A549 treated with AZD9567 at 1 μM for 4 hours (cell line): ENCODE measurements around the gene USP54. TPM values are rescaled to one million over a fixed set of nuclear protein-coding genes. Genes with fewer than 3 reads are reported as not detected.

Source experiments
- total RNA-seq: library from RNA; stranded (reverse); fragments of 200-300 nt; extraction: Qiagen RNA extraction; gene quantifications from 5 replicates; pipeline ENCODE4 v1.2.3, GENCODE V29; 2022; ENCODE audit not compliant: insufficient read depth

USP54 gene
- total RNA-seq, result 9.7 to 13.1 TPM (median 12.0 TPM) in 5 replicates

GRCh38 chr10:73590881-73591799 is at the start of gene USP54:
TSS of gene USP54 (minus strand) at chr10:73591342. CDS start at chr10:73575658, 15,684 bp downstream.

GRCh38 chr10:73495884-73496674 is 95.1 kb downstream of the USP54 start, which contains the start of gene PPP3CB:
TSS of gene PPP3CB (minus strand) at chr10:73496024. CDS start at chr10:73495889, 135 bp downstream.

Other genes with a start within 250 kb of the USP54 start
- gene CFAP70, start 232.5 kb downstream of the USP54 start, total RNA-seq, result 0.17 to 0.28 TPM (median 0.24 TPM) in 4 of 5 replicates, not detected in the other
- 111 to 126 TPM (median 116 TPM) in 5 replicates for gene ANXA7, start 177.3 kb downstream of the USP54 start, total RNA-seq
- gene MSS51, start 157.8 kb downstream of the USP54 start, total RNA-seq, result 0.48 to 0.65 TPM (median 0.59 TPM) in 4 of 5 replicates, not detected in the other
- gene PPP3CB, start 95.3 kb downstream of the USP54 start, total RNA-seq, result 15.3 to 19.4 TPM (median 17.4 TPM) in 5 replicates
- 0.05 TPM in 1 of 5 replicates, not detected in the others for gene MYOZ1, start 50.1 kb upstream of the USP54 start, total RNA-seq
- gene SYNPO2L, start 64.7 kb upstream of the USP54 start, total RNA-seq, result 0.01 TPM in 1 of 5 replicates, not detected in the others
- 3.2 to 4.0 TPM (median 3.4 TPM) in 5 replicates for gene AGAP5, start 106.8 kb upstream of the USP54 start, total RNA-seq
- 45.5 to 58.3 TPM (median 56.7 TPM) in 5 replicates for gene SEC24C, start 153.0 kb upstream of the USP54 start, total RNA-seq
- gene CHCHD1, start 190.7 kb upstream of the USP54 start, total RNA-seq, result 52.4 to 71.1 TPM (median 67.0 TPM) in 5 replicates
- gene ZSWIM8, start 194.3 kb upstream of the USP54 start, total RNA-seq, result 46.7 to 56.3 TPM (median 48.6 TPM) in 5 replicates
- gene NDST2, start 220.3 kb upstream of the USP54 start, total RNA-seq, result 14.3 to 19.6 TPM (median 17.5 TPM) in 5 replicates